ENCODE results near the gene TXNL1. TPM values are rescaled to one million over a fixed set of nuclear protein-coding genes. Genes with fewer than 3 reads are reported as not detected.

Gene TXNL1
- total RNA-seq, 4 donors from 2014 or later = 5.6 to 67.3 (median 37.1) TPM

DNA sequence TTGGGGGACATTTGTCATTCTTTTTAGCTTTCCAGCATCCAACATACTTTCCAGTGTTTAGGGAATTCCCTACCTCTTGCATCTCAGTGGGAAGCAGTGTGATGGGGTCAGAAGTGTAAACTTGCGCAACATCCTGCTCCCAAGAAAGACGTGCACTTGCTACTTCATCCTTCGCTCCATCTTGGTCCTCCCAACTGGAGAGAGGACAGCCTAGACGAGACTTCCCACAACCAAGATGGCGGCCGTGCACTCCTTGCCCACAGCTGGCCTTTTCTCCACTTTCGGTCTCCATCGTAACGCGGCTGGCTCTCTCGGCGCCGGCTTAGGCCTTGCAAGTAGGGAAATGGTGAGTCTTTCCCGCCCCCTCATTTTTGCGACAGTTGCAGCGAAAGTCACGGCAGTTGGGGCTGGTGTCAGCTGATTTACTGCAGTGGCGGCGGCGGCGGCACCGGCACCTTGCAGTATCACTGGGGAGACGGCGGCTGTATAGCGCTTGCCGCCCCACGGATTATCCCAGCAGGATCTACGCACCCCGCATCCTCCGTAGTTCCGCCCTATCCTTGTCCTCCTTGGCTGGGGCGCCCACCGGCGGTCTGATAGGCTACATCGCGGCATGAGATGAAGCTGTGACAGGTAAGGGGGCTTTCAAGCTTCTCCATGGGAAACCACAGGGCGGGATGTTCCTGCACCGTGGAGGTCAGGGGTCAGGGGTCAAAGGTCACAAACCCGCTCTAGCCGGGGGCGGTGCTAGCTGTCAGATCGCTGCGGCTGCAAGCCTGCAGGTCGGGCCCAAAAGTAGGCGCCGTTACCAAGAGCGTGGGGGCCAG is 12.8 kb upstream of the TXNL1 start, which contains the start of gene WDR7:
TSS of gene WDR7 (plus strand) at position 416 of the 827 bp plus-strand sequence. CDS start 21,157 bp downstream, outside the sequence.
- H3K36me3 ChIP-seq = no peaks in the 10 kb centered on the region
- TF ChIP-seq POLR2A (IDR thresholded peaks at IDR 0.05) = no peak
- TF ChIP-seq, protein P1, sequence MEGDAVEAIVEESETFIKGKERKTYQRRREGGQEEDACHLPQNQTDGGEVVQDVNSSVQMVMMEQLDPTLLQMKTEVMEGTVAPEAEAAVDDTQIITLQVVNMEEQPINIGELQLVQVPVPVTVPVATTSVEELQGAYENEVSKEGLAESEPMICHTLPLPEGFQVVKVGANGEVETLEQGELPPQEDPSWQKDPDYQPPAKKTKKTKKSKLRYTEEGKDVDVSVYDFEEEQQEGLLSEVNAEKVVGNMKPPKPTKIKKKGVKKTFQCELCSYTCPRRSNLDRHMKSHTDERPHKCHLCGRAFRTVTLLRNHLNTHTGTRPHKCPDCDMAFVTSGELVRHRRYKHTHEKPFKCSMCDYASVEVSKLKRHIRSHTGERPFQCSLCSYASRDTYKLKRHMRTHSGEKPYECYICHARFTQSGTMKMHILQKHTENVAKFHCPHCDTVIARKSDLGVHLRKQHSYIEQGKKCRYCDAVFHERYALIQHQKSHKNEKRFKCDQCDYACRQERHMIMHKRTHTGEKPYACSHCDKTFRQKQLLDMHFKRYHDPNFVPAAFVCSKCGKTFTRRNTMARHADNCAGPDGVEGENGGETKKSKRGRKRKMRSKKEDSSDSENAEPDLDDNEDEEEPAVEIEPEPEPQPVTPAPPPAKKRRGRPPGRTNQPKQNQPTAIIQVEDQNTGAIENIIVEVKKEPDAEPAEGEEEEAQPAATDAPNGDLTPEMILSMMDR (IDR thresholded peaks at IDR 0.05) = peak in 1 of 4 experiments; percentile 12

DNA sequence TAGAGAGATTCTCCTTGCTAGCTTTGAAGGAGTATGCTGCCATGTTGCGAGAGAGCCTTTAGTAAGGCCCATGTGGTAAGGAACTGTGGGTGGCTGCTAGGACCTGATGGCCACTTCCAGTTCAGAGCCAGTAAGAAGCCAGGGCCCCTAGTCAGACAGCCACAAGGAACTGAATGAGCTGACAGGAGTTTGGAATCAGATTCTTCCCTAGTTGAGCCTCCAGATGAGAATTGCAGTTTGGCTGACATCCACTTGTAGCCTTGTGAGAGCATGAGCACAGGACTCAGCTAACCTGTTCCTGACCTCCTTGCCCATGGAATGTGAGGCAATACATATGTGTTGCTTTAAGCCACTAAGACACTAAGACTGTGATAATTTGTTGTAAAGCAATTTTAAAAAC is 11.6 kb upstream of the TXNL1 start:
- no peak overlapping the region for H3K27ac ChIP-seq
- no peaks in the 10 kb centered on the region for H3K9me3 ChIP-seq
- peaks cover 0 to 6% of the 10 kb centered on the region in 2 donors for H3K4me1 ChIP-seq
- TF ChIP-seq, protein P1 (IDR thresholded peaks at IDR 0.05) = no peak
- intact Hi-C loops (cut with DNase I; ENCODE audit: low total_unique reads) = no loop called here
- no peak for DNase-seq
- H3K36me3 ChIP-seq = no peaks in the 10 kb centered on the region
- H3K27me3 ChIP-seq = no peaks in the 10 kb centered on the region
- H3K4me3 ChIP-seq = no peak overlapping the region

More for the DNA sequence above, 12.8 kb upstream of the TXNL1 start, which contains the start of gene WDR7:
- peak within 1 kb of the TSS; percentile 73 to 86 for H3K4me3 ChIP-seq
- DNase-seq = peak; percentile 96 to 97
- H3K4me1 ChIP-seq = peaks cover 0 to 6% of the 10 kb centered on the region in 2 donors
- no peaks in the 10 kb centered on the region for H3K27me3 ChIP-seq
- H3K9me3 ChIP-seq = no peaks in the 10 kb centered on the region
- peak within 1 kb of the TSS; percentile 81 to 85 for H3K27ac ChIP-seq
- intact Hi-C loops (cut with DNase I; ENCODE audit: low total_unique reads) = no loop called here

- H3K27me3 ChIP-seq = no peaks in the 10 kb centered on the region
- DNase-seq = no peak
- no peak overlapping the region for H3K4me3 ChIP-seq
- H3K9me3 ChIP-seq = no peaks in the 10 kb centered on the region
- intact Hi-C loops (cut with DNase I; ENCODE audit: low total_unique reads) = no loop called here
- H3K27ac ChIP-seq = no peak overlapping the region
- TF ChIP-seq POLR2A (IDR thresholded peaks at IDR 0.05) = no peak
- TF ChIP-seq, protein P1 (IDR thresholded peaks at IDR 0.05) = no peak
- H3K36me3 ChIP-seq = no peaks in the 10 kb centered on the region
- H3K4me1 ChIP-seq = peaks cover 0 to 6% of the 10 kb centered on the region in 2 donors
Measured at GRCh38 chr18:56647951-56648893, 9.8 kb upstream of the TXNL1 start.

DNA sequence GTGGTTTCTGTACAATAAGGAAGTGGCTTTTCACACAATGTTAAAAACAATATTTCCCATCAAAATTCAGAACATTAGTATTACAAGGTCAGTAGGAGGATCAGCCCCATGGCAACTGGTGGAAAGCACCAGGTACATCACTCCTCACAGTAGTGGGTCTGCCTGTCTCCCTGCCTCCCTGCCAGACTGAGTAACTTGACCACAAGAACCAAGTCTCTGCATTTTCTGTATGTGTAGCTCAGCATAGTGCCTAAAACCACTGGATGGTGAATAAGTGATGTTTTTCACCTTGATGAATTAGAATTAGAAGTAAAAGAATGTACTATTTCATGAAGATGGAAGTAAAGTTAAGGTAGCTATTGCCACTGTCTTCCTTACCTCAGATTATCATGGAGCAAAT is 8.7 kb upstream of the TXNL1 start:
- intact Hi-C loops (cut with DNase I; ENCODE audit: low total_unique reads) = no loop called here
- DNase-seq = no peak
- no peaks in the 10 kb centered on the region for H3K4me1 ChIP-seq
- no peaks in the 10 kb centered on the region for H3K36me3 ChIP-seq
- no peak overlapping the region for H3K4me3 ChIP-seq
- no peak overlapping the region for H3K27ac ChIP-seq
- no peak for TF ChIP-seq POLR2A (IDR thresholded peaks at IDR 0.05)
- TF ChIP-seq, protein P1 (IDR thresholded peaks at IDR 0.05) = no peak
- no peaks in the 10 kb centered on the region for H3K27me3 ChIP-seq
- no peaks in the 10 kb centered on the region for H3K9me3 ChIP-seq

Data from uterus (tissue), 4 donors.